GM23338 (cell line): Measurements from ENCODE around the gene RPL32. TPM values are rescaled to one million over a fixed set of nuclear protein-coding genes. Genes with fewer than 3 reads are reported as not detected.

Experiments used
- ATAC-seq: fragments of 200-7000 bp; cut with Tn5 transposase; 3 replicates; pipeline ENCODE4 v1.9.1; 2020
- DNase-seq: peaks from one replicate; pipeline ENCODE4 v3.0.0-alpha.2; 2015; ENCODE audit warnings: low spot score
- H2AFZ ChIP-seq: fragments of 200-600 bp; sonication (generic); 2 replicates; pipeline ENCODE4 v1.8.0; 2016; ENCODE audit warnings: antibody characterized with exemption, mild to moderate bottlenecking, moderate library complexity
- H3F3A ChIP-seq: fragments of 200-600 bp; sonication (generic); replicated peaks from 2 replicates; pipeline ENCODE4 v1.8.0; 2017; ENCODE audit warnings: antibody characterized with exemption, mixed run types, low read depth
- H3K27ac ChIP-seq: fragments of 200-600 bp; sonication (generic); 2 replicates; pipeline ENCODE4 v1.6.1; 2016; ENCODE audit warnings: low read depth
- H3K27me3 ChIP-seq: fragments of 200-600 bp; sonication (generic); 2 replicates; pipeline ENCODE4 v1.8.0; 2016; ENCODE audit warnings: mild to moderate bottlenecking, mixed run types, moderate library complexity; ENCODE audit not compliant: insufficient read depth
- H3K36me3 ChIP-seq: fragments of 200-600 bp; sonication (generic); 2 replicates; pipeline ENCODE4 v1.8.0; 2016; ENCODE audit warnings: mild to moderate bottlenecking; ENCODE audit not compliant: insufficient read depth
- H3K4me1 ChIP-seq: fragments of 200-600 bp; sonication (generic); 2 replicates; pipeline ENCODE4 v1.8.0; 2016; ENCODE audit warnings: mild to moderate bottlenecking, moderate library complexity; ENCODE audit not compliant: insufficient read depth
- H3K4me2 ChIP-seq: fragments of 200-600 bp; sonication (generic); 2 replicates; pipeline ENCODE4 v1.7.1; 2017; ENCODE audit warnings: mixed run types
- H3K4me3 ChIP-seq: fragments of 200-600 bp; sonication (generic); 2 replicates; pipeline ENCODE4 v1.6.1; 2016; ENCODE audit warnings: mixed run types
- H3K79me2 ChIP-seq: fragments of 200-600 bp; sonication (generic); replicated peaks from 2 replicates; pipeline ENCODE4 v1.8.0; 2017; ENCODE audit warnings: mild to moderate bottlenecking; ENCODE audit not compliant: insufficient read depth
- H3K9me2 ChIP-seq: fragments of 200-600 bp; sonication (generic); 2 replicates; pipeline ENCODE4 v1.8.0; 2017; ENCODE audit not compliant: insufficient read depth
- H4K20me1 ChIP-seq: fragments of 200-600 bp; sonication (generic); replicated peaks from 2 replicates; pipeline ENCODE4 v1.8.0; 2017; ENCODE audit warnings: mild to moderate bottlenecking; ENCODE audit not compliant: insufficient read depth
- H3K27ac Mint-ChIP-seq: 2 replicates; pipeline ENCODE4 v1.8.0; 2020; ENCODE audit warnings: inconsistent platforms, mild to moderate bottlenecking, moderate library complexity, mixed read lengths
- H3K27me3 Mint-ChIP-seq: 3 replicates; pipeline ENCODE4 v1.8.0; 2022; ENCODE audit warnings: low read depth, mild to moderate bottlenecking, moderate library complexity, mixed read lengths, inconsistent platforms; ENCODE audit not compliant: insufficient read depth, poor library complexity
- H3K36me3 Mint-ChIP-seq: 3 replicates; pipeline ENCODE4 v1.8.0; 2021; ENCODE audit warnings: low read depth, mild to moderate bottlenecking, inconsistent platforms, moderate library complexity, mixed read lengths
- H3K4me1 Mint-ChIP-seq: 3 replicates; pipeline ENCODE4 v1.8.0; 2020; ENCODE audit warnings: mild to moderate bottlenecking, inconsistent platforms, mixed read lengths
- H3K4me3 Mint-ChIP-seq: 3 replicates; pipeline ENCODE4 v1.8.0; 2021; ENCODE audit warnings: moderate library complexity, mild to moderate bottlenecking, inconsistent platforms, mixed read lengths
- H3K9me3 Mint-ChIP-seq: 3 replicates; pipeline ENCODE4 v1.8.0; 2020; ENCODE audit warnings: moderate library complexity, mild to moderate bottlenecking, inconsistent platforms, mixed read lengths
- CREB1 ChIP-seq: fragments of 250-450 bp; sonication (Bioruptor Pico); IDR thresholded peaks from 2 replicates; pipeline ENCODE4 v1.5.0; 2020; ENCODE audit warnings: low read depth, mild to moderate bottlenecking, moderate library complexity
- polyA plus RNA-seq: library from polyadenylated mRNA; unstranded; fragments of >200 nt; fragmentation: Nextera tagmentation; extraction: Ambion mirVana; gene quantifications from 2 replicates; pipeline ENCODE4 v1.2.1, GENCODE V29; 2016
- total RNA-seq: library from RNA; depleted of rRNA; stranded (reverse); fragments of >200 nt; shearing (Covaris generic); gene quantifications from 2 replicates; pipeline ENCODE4 v1.2.3, GENCODE V29; 2014
- TF ChIP-seq, protein P1 (sequence below): IDR thresholded peaks from 2 replicates; pipeline ENCODE4 v1.6.1; 2016; ENCODE audit warnings: antibody characterized with exemption
- TF ChIP-seq, protein P2 (sequence below): IDR thresholded peaks from one replicate; pipeline ENCODE4 v1.6.1; 2018; ENCODE audit warnings: antibody characterized with exemption; ENCODE audit not compliant: unreplicated experiment
- TF ChIP-seq, protein P3 (sequence below), 2 experiments: fragments of 200-600 bp in 1 of 2; sonication (generic) in 1 of 2; conservative IDR thresholded peaks; 2 replicates each; pipeline versions ENCODE4 v1.5.1 to v1.6.1; 2016 to 2017; ENCODE audit warnings: antibody characterized with exemption in 2 of 2, low read depth in 2 of 2, mild to moderate bottlenecking in 2 of 2, moderate library complexity in 1 of 2

The RPL32 gene
- total and polyA plus RNA-seq, 2 experiments from 2014 or later, result 561 to 2,550 TPM

DNA sequence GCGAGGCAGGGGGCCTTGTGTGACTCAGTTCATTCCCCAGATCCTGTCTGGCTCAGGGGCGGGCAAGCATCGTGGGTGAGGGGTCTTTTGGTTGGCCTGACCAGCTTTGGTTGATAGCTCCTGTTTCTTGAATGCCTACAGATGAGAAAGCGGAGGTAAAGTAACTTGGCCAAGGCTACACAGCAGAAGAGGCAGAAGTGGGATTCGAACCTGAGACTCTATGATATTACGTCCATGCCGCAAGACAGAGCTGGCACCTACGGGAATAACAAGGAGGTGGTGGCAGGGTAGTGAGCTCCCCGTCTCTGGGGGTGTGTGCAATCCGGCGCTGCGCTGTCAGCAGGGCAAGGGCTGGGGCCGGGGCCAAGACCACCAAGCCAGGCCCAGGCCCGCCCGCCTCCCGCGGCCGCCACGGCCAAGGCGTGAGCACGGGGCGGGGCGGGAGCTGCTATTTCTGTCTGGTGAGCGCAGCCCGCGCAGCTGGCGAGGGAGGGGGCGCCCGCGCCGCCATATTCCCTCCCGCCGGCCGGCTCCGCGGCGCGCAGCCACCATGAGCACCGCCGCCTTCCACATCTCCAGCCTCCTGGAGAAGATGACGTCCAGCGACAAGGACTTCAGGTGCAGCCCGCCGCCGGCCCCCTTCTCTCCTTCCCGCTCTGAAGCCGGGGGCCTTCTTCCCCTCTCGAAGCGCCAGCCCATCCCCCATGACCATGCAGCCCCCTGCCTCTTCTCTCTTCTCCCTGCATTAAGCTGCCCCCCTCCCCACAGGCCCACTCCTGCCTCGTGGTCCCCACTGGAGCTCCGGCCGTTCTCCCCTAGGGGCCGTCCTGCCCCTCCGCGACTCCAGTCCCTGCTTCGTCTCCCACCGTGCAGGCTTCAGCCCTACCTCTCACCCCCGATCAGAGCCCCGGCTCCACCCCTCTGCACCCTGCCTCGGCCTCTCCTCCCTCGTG, 44.9 kb downstream of the RPL32 start, which contains the start of gene CAND2 (continued):
- TF ChIP-seq, protein P1, sequence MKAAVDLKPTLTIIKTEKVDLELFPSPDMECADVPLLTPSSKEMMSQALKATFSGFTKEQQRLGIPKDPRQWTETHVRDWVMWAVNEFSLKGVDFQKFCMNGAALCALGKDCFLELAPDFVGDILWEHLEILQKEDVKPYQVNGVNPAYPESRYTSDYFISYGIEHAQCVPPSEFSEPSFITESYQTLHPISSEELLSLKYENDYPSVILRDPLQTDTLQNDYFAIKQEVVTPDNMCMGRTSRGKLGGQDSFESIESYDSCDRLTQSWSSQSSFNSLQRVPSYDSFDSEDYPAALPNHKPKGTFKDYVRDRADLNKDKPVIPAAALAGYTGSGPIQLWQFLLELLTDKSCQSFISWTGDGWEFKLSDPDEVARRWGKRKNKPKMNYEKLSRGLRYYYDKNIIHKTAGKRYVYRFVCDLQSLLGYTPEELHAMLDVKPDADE, result no peak
- TF ChIP-seq, protein P2, sequence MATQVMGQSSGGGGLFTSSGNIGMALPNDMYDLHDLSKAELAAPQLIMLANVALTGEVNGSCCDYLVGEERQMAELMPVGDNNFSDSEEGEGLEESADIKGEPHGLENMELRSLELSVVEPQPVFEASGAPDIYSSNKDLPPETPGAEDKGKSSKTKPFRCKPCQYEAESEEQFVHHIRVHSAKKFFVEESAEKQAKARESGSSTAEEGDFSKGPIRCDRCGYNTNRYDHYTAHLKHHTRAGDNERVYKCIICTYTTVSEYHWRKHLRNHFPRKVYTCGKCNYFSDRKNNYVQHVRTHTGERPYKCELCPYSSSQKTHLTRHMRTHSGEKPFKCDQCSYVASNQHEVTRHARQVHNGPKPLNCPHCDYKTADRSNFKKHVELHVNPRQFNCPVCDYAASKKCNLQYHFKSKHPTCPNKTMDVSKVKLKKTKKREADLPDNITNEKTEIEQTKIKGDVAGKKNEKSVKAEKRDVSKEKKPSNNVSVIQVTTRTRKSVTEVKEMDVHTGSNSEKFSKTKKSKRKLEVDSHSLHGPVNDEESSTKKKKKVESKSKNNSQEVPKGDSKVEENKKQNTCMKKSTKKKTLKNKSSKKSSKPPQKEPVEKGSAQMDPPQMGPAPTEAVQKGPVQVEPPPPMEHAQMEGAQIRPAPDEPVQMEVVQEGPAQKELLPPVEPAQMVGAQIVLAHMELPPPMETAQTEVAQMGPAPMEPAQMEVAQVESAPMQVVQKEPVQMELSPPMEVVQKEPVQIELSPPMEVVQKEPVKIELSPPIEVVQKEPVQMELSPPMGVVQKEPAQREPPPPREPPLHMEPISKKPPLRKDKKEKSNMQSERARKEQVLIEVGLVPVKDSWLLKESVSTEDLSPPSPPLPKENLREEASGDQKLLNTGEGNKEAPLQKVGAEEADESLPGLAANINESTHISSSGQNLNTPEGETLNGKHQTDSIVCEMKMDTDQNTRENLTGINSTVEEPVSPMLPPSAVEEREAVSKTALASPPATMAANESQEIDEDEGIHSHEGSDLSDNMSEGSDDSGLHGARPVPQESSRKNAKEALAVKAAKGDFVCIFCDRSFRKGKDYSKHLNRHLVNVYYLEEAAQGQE, result no peak

DNA sequence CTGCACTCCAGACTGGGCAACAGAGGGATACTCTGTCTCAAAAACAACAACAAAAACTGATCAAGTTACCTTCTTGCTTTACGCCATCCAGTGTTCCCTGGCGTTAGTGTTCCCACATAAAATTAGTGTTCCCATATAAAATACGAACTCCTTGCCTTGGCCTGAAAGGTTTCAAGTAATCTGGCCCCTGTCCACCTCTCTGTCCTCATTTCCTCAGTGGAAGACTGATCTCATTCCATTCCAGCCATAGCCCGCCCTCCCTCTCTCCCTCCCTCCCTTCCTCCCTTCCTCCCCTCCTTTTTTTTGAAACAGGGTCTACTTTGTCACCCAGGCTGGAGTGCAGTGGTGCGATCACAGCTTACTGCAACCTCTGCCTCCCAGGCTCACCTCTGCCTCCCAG, 47.7 kb downstream of the RPL32 start:
- no peak for DNase-seq
- Histone ChIP-seq H4K20me1 (no peaks in the 10 kb centered on the region), H3K4me3 (no peak overlapping the region), H2AFZ (0 out of 2 replicates have a peak overlapping the region, but pooled peaks have one; percentile 59), H3K27ac (no peak overlapping the region), H3K9me2 (no peaks in the 10 kb centered on the region), H3F3A (no peaks in the 10 kb centered on the region), H3K4me1 (peaks cover 9% of the 10 kb centered on the region; the same call in 1 of the 2 replicates), H3K4me2 (no peak overlapping the region), H3K27me3 (no peaks in the 10 kb centered on the region), H3K79me2 (no peaks in the 10 kb centered on the region), H3K36me3 (no peaks in the 10 kb centered on the region)
- no peaks in the 10 kb centered on the region; the same call in 2 of the 3 replicates for H3K9me3 Mint-ChIP-seq
- no peak overlapping the region for H3K4me3 Mint-ChIP-seq
- no peaks in the 10 kb centered on the region; the same call in 1 of the 3 replicates for H3K36me3 Mint-ChIP-seq
- H3K27ac Mint-ChIP-seq, result no peak overlapping the region
- no peak for ATAC-seq
- peaks cover 18% of the 10 kb centered on the region for H3K27me3 Mint-ChIP-seq
- H3K4me1 Mint-ChIP-seq, result peaks cover 18% of the 10 kb centered on the region
- no peak for TF ChIP-seq CREB1 (CRISPR knock-in tag)
- TF ChIP-seq, protein P3, sequence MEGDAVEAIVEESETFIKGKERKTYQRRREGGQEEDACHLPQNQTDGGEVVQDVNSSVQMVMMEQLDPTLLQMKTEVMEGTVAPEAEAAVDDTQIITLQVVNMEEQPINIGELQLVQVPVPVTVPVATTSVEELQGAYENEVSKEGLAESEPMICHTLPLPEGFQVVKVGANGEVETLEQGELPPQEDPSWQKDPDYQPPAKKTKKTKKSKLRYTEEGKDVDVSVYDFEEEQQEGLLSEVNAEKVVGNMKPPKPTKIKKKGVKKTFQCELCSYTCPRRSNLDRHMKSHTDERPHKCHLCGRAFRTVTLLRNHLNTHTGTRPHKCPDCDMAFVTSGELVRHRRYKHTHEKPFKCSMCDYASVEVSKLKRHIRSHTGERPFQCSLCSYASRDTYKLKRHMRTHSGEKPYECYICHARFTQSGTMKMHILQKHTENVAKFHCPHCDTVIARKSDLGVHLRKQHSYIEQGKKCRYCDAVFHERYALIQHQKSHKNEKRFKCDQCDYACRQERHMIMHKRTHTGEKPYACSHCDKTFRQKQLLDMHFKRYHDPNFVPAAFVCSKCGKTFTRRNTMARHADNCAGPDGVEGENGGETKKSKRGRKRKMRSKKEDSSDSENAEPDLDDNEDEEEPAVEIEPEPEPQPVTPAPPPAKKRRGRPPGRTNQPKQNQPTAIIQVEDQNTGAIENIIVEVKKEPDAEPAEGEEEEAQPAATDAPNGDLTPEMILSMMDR (conservative IDR thresholded peaks at IDR 0.05; ENCODE audit: low read depth in 2 of 2), result no peak
